ENCODE results near the gene TGIF2. TPM values are rescaled to one million over a fixed set of nuclear protein-coding genes. Genes with fewer than 3 reads are reported as not detected.

TGIF2 gene
- total and polyA plus RNA-seq, 2 of the 13 experiments (the other 11 are each of a cell fraction or from before 2014, with no cell fraction given): 41.3 to 53.9 TPM

- TF ChIP-seq ZSCAN30 (CRISPR knock-in tag; IDR thresholded peaks at IDR 0.05): no peak
- no peak for TF ChIP-seq ZC3H13 (CRISPR knock-in tag; IDR thresholded peaks at IDR 0.05)
- no peak; the same call in 1 of the 2 replicates for TF ChIP-seq ZNF839 (CRISPR knock-in tag; IDR thresholded peaks at IDR 0.05; ENCODE audit: borderline replicate concordance)
- no peak for TF ChIP-seq NFYB (CRISPR knock-in tag; IDR thresholded peaks at IDR 0.05)
- no peak for TF ChIP-seq ZNF589 (CRISPR knock-in tag; conservative IDR thresholded peaks at IDR 0.05)
- TF ChIP-seq ZNF616 (CRISPR knock-in tag; IDR thresholded peaks at IDR 0.05; ENCODE audit: low read depth): no peak
- TF ChIP-seq, protein P1, sequence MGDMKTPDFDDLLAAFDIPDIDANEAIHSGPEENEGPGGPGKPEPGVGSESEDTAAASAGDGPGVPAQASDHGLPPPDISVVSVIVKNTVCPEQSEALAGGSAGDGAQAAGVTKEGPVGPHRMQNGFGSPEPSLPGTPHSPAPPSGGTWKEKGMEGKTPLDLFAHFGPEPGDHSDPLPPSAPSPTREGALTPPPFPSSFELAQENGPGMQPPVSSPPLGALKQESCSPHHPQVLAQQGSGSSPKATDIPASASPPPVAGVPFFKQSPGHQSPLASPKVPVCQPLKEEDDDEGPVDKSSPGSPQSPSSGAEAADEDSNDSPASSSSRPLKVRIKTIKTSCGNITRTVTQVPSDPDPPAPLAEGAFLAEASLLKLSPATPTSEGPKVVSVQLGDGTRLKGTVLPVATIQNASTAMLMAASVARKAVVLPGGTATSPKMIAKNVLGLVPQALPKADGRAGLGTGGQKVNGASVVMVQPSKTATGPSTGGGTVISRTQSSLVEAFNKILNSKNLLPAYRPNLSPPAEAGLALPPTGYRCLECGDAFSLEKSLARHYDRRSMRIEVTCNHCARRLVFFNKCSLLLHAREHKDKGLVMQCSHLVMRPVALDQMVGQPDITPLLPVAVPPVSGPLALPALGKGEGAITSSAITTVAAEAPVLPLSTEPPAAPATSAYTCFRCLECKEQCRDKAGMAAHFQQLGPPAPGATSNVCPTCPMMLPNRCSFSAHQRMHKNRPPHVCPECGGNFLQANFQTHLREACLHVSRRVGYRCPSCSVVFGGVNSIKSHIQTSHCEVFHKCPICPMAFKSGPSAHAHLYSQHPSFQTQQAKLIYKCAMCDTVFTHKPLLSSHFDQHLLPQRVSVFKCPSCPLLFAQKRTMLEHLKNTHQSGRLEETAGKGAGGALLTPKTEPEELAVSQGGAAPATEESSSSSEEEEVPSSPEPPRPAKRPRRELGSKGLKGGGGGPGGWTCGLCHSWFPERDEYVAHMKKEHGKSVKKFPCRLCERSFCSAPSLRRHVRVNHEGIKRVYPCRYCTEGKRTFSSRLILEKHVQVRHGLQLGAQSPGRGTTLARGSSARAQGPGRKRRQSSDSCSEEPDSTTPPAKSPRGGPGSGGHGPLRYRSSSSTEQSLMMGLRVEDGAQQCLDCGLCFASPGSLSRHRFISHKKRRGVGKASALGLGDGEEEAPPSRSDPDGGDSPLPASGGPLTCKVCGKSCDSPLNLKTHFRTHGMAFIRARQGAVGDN (CRISPR knock-in tag; IDR thresholded peaks at IDR 0.05): no peak; the same call in 1 of the 2 replicates
- TF ChIP-seq ZNF33A (CRISPR knock-in tag; IDR thresholded peaks at IDR 0.05; ENCODE audit: borderline replicate concordance): no peak
- no peak for TF ChIP-seq CEBPZ (IDR thresholded peaks at IDR 0.05; ENCODE audit: low read length)
- TF ChIP-seq DMAP1 (CRISPR knock-in tag; IDR thresholded peaks at IDR 0.05): no peak
- TF ChIP-seq, protein P2, sequence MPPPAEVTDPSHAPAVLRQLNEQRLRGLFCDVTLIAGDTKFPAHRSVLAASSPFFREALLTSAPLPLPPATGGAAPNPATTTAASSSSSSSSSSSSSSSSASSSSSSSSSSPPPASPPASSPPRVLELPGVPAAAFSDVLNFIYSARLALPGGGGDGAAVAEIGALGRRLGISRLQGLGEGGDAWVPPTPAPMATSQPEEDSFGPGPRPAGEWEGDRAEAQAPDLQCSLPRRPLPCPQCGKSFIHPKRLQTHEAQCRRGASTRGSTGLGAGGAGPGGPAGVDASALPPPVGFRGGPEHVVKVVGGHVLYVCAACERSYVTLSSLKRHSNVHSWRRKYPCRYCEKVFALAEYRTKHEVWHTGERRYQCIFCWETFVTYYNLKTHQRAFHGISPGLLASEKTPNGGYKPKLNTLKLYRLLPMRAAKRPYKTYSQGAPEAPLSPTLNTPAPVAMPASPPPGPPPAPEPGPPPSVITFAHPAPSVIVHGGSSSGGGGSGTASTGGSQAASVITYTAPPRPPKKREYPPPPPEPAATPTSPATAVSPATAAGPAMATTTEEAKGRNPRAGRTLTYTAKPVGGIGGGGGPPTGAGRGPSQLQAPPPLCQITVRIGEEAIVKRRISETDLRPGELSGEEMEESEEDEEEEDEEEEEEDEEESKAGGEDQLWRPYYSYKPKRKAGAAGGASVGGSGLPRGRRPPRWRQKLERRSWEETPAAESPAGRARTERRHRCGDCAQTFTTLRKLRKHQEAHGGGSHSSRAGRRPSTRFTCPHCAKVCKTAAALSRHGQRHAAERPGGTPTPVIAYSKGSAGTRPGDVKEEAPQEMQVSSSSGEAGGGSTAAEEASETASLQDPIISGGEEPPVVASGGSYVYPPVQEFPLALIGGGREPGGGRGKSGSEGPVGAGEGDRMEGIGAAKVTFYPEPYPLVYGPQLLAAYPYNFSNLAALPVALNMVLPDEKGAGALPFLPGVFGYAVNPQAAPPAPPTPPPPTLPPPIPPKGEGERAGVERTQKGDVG (CRISPR knock-in tag; IDR thresholded peaks at IDR 0.05; ENCODE audit: borderline replicate concordance): 0 out of 2 replicates have a peak, but pooled peaks have one; percentile 45
- peak; percentile 28; the same call in 1 of the 2 replicates for TF ChIP-seq ZNF567 (CRISPR knock-in tag; IDR thresholded peaks at IDR 0.05; ENCODE audit: borderline replicate concordance)
- no peak for TF ChIP-seq NKX3-1 (CRISPR knock-in tag; IDR thresholded peaks at IDR 0.05)
- TF ChIP-seq HDAC6 (IDR thresholded peaks at IDR 0.05; ENCODE audit: low read depth, low read length): no peak
- TF ChIP-seq ATF1 (CRISPR knock-in tag; IDR thresholded peaks at IDR 0.05): no peak
- TF ChIP-seq, protein P3, sequence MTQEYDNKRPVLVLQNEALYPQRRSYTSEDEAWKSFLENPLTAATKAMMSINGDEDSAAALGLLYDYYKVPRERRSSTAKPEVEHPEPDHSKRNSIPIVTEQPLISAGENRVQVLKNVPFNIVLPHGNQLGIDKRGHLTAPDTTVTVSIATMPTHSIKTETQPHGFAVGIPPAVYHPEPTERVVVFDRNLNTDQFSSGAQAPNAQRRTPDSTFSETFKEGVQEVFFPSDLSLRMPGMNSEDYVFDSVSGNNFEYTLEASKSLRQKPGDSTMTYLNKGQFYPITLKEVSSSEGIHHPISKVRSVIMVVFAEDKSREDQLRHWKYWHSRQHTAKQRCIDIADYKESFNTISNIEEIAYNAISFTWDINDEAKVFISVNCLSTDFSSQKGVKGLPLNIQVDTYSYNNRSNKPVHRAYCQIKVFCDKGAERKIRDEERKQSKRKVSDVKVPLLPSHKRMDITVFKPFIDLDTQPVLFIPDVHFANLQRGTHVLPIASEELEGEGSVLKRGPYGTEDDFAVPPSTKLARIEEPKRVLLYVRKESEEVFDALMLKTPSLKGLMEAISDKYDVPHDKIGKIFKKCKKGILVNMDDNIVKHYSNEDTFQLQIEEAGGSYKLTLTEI (CRISPR knock-in tag; conservative IDR thresholded peaks at IDR 0.05): no peak
These were observed 59.9 kb downstream of the TGIF2 start (continued) for GRCh38 chr20:36633285-36633772.
